Hepatocyte (in vitro differentiated cells): ENCODE results near the gene XPO6. TPM values are rescaled to one million over a fixed set of nuclear protein-coding genes. Genes with fewer than 3 reads are reported as not detected.
"Not testable (repeated sequence)": the region's sequence is repeated elsewhere in the genome, so short reads cannot be mapped to it uniquely, and the experiment has no call there.

Experiments used
- DNase-seq: peaks from one replicate; pipeline ENCODE4 v3.0.0-alpha.2; 2016; ENCODE audit warnings: low spot score
- H2AFZ ChIP-seq: fragments of 200-600 bp; sonication (generic); 2 replicates; pipeline ENCODE4 v1.6.0; 2016; ENCODE audit warnings: antibody characterized with exemption, mild to moderate bottlenecking
- H3K27ac ChIP-seq: fragments of 200-600 bp; sonication (generic); 2 replicates; pipeline ENCODE4 v1.5.1; 2016; ENCODE audit warnings: mild to moderate bottlenecking
- H3K27me3 ChIP-seq: fragments of 200-600 bp; sonication (generic); 2 replicates; pipeline ENCODE4 v1.6.1; 2016
- H3K36me3 ChIP-seq: fragments of 200-600 bp; sonication (generic); replicated peaks from 2 replicates; pipeline ENCODE4 v1.5.1; 2016; ENCODE audit warnings: low read depth; ENCODE audit not compliant: insufficient read depth
- H3K4me1 ChIP-seq: fragments of 200-600 bp; sonication (generic); 2 replicates; pipeline ENCODE4 v1.5.1; 2016; ENCODE audit warnings: mild to moderate bottlenecking, moderate library complexity; ENCODE audit not compliant: insufficient read depth
- H3K4me2 ChIP-seq: fragments of 200-600 bp; sonication (generic); 2 replicates; pipeline ENCODE4 v1.6.0; 2016
- H3K4me3 ChIP-seq: fragments of 200-600 bp; sonication (generic); 2 replicates; pipeline ENCODE4 v1.5.1; 2016; ENCODE audit warnings: mild to moderate bottlenecking
- H3K79me2 ChIP-seq: fragments of 200-600 bp; sonication (generic); 2 replicates; pipeline ENCODE4 v1.6.0; 2017; ENCODE audit warnings: mild to moderate bottlenecking
- H3K9me2 ChIP-seq: fragments of 200-600 bp; sonication (generic); replicated peaks from 2 replicates; pipeline ENCODE4 v1.6.0; 2017; ENCODE audit warnings: mild to moderate bottlenecking; ENCODE audit not compliant: insufficient read depth
- H3K9me3 ChIP-seq: fragments of 200-600 bp; sonication (generic); 2 replicates; pipeline ENCODE4 v1.5.1; 2016; ENCODE audit warnings: low read depth, mild to moderate bottlenecking
- H4K20me1 ChIP-seq: fragments of 200-600 bp; sonication (generic); 2 replicates; pipeline ENCODE4 v1.6.0; 2016; ENCODE audit warnings: mild to moderate bottlenecking; ENCODE audit not compliant: insufficient read depth, poor library complexity, severe bottlenecking
- EZH2 ChIP-seq: fragments of 200-600 bp; sonication (generic); IDR thresholded peaks from 2 replicates; pipeline ENCODE4 v1.6.1; 2016; ENCODE audit warnings: antibody characterized with exemption, mild to moderate bottlenecking, borderline replicate concordance
- EZH2phosphoT487 ChIP-seq: fragments of 200-600 bp; sonication (generic); IDR thresholded peaks from one replicate; pipeline ENCODE4 v1.6.1; 2018; ENCODE audit warnings: antibody characterized with exemption, mild to moderate bottlenecking, low read depth, moderate library complexity; ENCODE audit not compliant: unreplicated experiment, severe bottlenecking
- WGBS: methylation state at CpG from one replicate; pipeline ENCODE4 v1.1.6; 2016; ENCODE audit warnings: low lambda C conversion rate; ENCODE audit errors: missing lambda C conversion rate; 5-methylcytosine and 5-hydroxymethylcytosine counted together
- polyA plus RNA-seq: library from polyadenylated mRNA; unstranded; fragments of >200 nt; fragmentation: Nextera tagmentation; extraction: Ambion mirVana; gene quantifications from 2 replicates; pipeline ENCODE4 v1.2.1, GENCODE V29; 2016
- total RNA-seq: library from RNA; depleted of rRNA; stranded (reverse); fragments of >200 nt; gene quantifications from 2 replicates; pipeline ENCODE4 v1.2.3, GENCODE V29; 2014
- TF ChIP-seq, protein P1 (sequence below): fragments of 200-600 bp; sonication (generic); IDR thresholded peaks from 2 replicates; pipeline ENCODE4 v1.5.1; 2016; ENCODE audit warnings: antibody characterized with exemption, mild to moderate bottlenecking; ENCODE audit not compliant: poor library complexity

The XPO6 gene
- total and polyA plus RNA-seq, 2 experiments from 2014 or later: 39.8 to 111 TPM

GRCh38 chr16:28255838-28256237, 44.1 kb upstream of the XPO6 start:
- DNase-seq: no peak
- Histone ChIP-seq H3K27ac (no peak overlapping the region), H3K9me2 (no peaks in the 10 kb centered on the region), H3K36me3 (no peaks in the 10 kb centered on the region), H3K79me2 (no peaks in the 10 kb centered on the region), H3K27me3 (no peaks in the 10 kb centered on the region), H3K4me2 (no peak overlapping the region), H3K9me3 (no peaks in the 10 kb centered on the region), H4K20me1 (no peaks in the 10 kb centered on the region), H3K4me3 (no peak overlapping the region), H3K4me1 (no peaks in the 10 kb centered on the region), H2AFZ (no peak overlapping the region)
- TF ChIP-seq EZH2phosphoT487 (no peak), EZH2 (no peak)
- TF ChIP-seq, protein P1, sequence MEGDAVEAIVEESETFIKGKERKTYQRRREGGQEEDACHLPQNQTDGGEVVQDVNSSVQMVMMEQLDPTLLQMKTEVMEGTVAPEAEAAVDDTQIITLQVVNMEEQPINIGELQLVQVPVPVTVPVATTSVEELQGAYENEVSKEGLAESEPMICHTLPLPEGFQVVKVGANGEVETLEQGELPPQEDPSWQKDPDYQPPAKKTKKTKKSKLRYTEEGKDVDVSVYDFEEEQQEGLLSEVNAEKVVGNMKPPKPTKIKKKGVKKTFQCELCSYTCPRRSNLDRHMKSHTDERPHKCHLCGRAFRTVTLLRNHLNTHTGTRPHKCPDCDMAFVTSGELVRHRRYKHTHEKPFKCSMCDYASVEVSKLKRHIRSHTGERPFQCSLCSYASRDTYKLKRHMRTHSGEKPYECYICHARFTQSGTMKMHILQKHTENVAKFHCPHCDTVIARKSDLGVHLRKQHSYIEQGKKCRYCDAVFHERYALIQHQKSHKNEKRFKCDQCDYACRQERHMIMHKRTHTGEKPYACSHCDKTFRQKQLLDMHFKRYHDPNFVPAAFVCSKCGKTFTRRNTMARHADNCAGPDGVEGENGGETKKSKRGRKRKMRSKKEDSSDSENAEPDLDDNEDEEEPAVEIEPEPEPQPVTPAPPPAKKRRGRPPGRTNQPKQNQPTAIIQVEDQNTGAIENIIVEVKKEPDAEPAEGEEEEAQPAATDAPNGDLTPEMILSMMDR: no peak
- WGBS: 79% methylated on average over 12 of the region's 12 CpGs

- H4K20me1 ChIP-seq: no peaks in the 10 kb centered on the region
- H3K27me3 ChIP-seq: no peaks in the 10 kb centered on the region
- H3K27ac ChIP-seq: no peak overlapping the region
- 94% methylated on average over 6 of the region's 6 CpGs for WGBS
- TF ChIP-seq, protein P1: no peak
- TF ChIP-seq EZH2 (no peak), EZH2phosphoT487 (no peak)
- H3K4me2 ChIP-seq: no peak overlapping the region
- no peaks in the 10 kb centered on the region for H3K9me3 ChIP-seq
- no peaks in the 10 kb centered on the region for H3K79me2 ChIP-seq
- H3K4me1 ChIP-seq: no peaks in the 10 kb centered on the region
- no peak overlapping the region for H2AFZ ChIP-seq
- H3K36me3 ChIP-seq: no peaks in the 10 kb centered on the region
- no peak overlapping the region for H3K4me3 ChIP-seq
- DNase-seq: no peak
- no peaks in the 10 kb centered on the region for H3K9me2 ChIP-seq
These were observed 42.4 kb upstream of the XPO6 start for GRCh38 chr16:28254158-28254557.

DNA sequence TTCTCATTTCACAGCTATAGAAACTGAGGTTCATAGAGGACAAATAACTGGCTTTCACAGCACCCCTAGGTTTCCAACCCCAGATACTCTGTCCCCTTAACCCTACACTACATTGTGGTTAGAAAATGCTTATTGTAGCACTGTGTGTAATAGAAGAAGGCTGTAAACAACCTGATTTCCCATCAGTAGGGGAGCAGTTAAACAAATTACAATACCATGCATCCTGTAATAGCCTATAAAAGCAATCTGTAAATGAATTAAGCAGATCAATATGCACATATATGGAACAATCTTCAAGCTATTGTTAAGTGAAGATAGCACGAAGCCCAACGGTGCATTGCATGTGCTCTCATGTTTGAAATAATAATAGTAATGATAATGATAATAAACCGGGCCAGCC, 39.2 kb upstream of the XPO6 start:
- DNase-seq: no peak
- Histone ChIP-seq H3K79me2 (no peaks in the 10 kb centered on the region), H3K36me3 (no peaks in the 10 kb centered on the region), H3K9me3 (no peaks in the 10 kb centered on the region), H3K9me2 (no peaks in the 10 kb centered on the region), H3K4me3 (no peak overlapping the region), H3K27ac (no peak overlapping the region), H3K4me1 (no peaks in the 10 kb centered on the region), H2AFZ (no peak overlapping the region), H3K27me3 (no peaks in the 10 kb centered on the region), H4K20me1 (no peaks in the 10 kb centered on the region), H3K4me2 (no peak overlapping the region)
- TF ChIP-seq EZH2: no peak
- TF ChIP-seq, protein P1: no peak
- no peak for TF ChIP-seq EZH2phosphoT487
- 64% methylated on average over 3 of the region's 3 CpGs for WGBS

GRCh38 chr16:28249483-28249882, 37.7 kb upstream of the XPO6 start:
- H3K27me3 ChIP-seq, H3K9me3 ChIP-seq, H2AFZ ChIP-seq, H3K4me3 ChIP-seq, H3K4me1 ChIP-seq, H3K36me3 ChIP-seq, H4K20me1 ChIP-seq, DNase-seq, H3K79me2 ChIP-seq, H3K4me2 ChIP-seq, H3K9me2 ChIP-seq, H3K27ac ChIP-seq: not testable (repeated sequence)
- 88% methylated on average over 2 of the region's 2 CpGs for WGBS
